ENCODE data around the gene PLA2G4F.
"Not testable (repeated sequence)": the region's sequence is repeated elsewhere in the genome, so short reads cannot be mapped to it uniquely, and the experiment has no call there.

PLA2G4F gene

GRCh38 chr15:42100021-42100800, 56.2 kb downstream of the PLA2G4F start:
- no peak for DNase-seq (ENCODE audit: low spot score)

- DNase-seq (ENCODE audit: low spot score) = no peak
Measured at GRCh38 chr15:42097018-42097417, 59.4 kb downstream of the PLA2G4F start.

- DNase-seq (ENCODE audit: low spot score) = no peak
Measured at GRCh38 chr15:42094512-42094963, 61.9 kb downstream of the PLA2G4F start, which contains the start of gene PLA2G4D. PLA2G4D (minus strand) TSS chr15:42094562; CDS start chr15:42094459, 103 bp downstream.

GRCh38 chr15:42093966-42094365, 62.5 kb downstream of the PLA2G4F start:
- no peak for DNase-seq (ENCODE audit: low spot score)

GRCh38 chr15:42092398-42093318, 63.8 kb downstream of the PLA2G4F start:
- no peak for DNase-seq (ENCODE audit: low spot score)

GRCh38 chr15:42091753-42092397, 64.6 kb downstream of the PLA2G4F start:
- DNase-seq (ENCODE audit: low spot score) = not testable (repeated sequence)

GRCh38 chr15:42090781-42091180, 65.7 kb downstream of the PLA2G4F start:
- no peak for DNase-seq (ENCODE audit: low spot score)

- no peak for DNase-seq (ENCODE audit: low spot score)
Measured at GRCh38 chr15:42090370-42090769, 66.1 kb downstream of the PLA2G4F start.

- no peak for DNase-seq (ENCODE audit: low spot score)
Measured at GRCh38 chr15:42089942-42090341, 66.5 kb downstream of the PLA2G4F start.
